Measurements from ENCODE around the gene EPM2AIP1. TPM values are rescaled to one million over a fixed set of nuclear protein-coding genes. Genes with fewer than 3 reads are reported as not detected.

Gene EPM2AIP1
- total and polyA plus RNA-seq, 2 experiments from 2014 or later: 30.7 to 34.8 TPM

DNA sequence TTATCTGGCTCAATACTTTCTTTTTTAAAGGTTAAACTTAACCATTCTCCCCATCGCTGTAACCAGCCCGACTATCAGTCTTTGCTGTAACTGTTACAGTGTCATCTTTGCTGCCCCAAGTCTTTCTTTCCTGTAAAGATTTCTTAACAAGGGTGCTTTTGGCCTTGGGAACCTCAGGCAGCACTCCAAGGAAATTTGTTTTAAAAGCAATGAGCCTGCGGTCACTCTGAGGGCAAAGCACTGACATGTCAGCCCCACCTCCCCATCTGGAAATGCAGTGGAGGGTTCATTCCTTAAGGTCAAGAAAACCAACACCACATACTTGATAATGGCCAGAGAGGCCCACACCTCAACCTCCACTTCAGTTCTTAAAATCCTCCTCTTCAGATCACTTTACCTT, 51.3 kb downstream of the EPM2AIP1 start:
- DNase-seq (ENCODE audit: low read depth in 1 of 2, low spot score in 1 of 2): peak; percentile 46 to 48
- H3K4me3 ChIP-seq: no peak overlapping the region

DNA sequence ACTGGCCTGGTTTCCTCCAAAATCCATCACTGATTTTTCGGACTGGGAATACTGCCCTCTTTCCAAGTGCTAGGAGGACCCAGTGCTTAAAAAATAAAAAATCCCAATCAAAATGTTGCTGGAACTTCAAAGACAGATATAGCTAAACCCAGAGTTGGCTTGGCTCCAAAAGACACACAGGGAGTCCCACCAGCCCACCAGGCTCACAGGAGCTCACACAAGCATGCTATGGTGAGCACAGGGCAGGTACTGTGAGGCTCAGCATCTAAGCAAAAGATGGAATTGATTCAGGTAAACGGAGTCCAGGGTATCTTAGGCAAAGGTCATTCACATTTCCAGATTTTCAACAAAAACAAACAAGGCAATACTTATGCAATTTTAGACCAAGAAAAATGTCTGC, 51.8 kb downstream of the EPM2AIP1 start:
- Histone ChIP-seq H3K4me1 (ENCODE audit: low read depth) (peaks cover 15% of the 10 kb centered on the region), H3K4me3 (no peak overlapping the region), H3K27ac (peak overlapping the region; percentile 89), H3K36me3 (no peaks in the 10 kb centered on the region), H3K9me3 (ENCODE audit: low read depth) (no peaks in the 10 kb centered on the region), H3K27me3 (peaks cover 15% of the 10 kb centered on the region)
- TF ChIP-seq, protein P1, sequence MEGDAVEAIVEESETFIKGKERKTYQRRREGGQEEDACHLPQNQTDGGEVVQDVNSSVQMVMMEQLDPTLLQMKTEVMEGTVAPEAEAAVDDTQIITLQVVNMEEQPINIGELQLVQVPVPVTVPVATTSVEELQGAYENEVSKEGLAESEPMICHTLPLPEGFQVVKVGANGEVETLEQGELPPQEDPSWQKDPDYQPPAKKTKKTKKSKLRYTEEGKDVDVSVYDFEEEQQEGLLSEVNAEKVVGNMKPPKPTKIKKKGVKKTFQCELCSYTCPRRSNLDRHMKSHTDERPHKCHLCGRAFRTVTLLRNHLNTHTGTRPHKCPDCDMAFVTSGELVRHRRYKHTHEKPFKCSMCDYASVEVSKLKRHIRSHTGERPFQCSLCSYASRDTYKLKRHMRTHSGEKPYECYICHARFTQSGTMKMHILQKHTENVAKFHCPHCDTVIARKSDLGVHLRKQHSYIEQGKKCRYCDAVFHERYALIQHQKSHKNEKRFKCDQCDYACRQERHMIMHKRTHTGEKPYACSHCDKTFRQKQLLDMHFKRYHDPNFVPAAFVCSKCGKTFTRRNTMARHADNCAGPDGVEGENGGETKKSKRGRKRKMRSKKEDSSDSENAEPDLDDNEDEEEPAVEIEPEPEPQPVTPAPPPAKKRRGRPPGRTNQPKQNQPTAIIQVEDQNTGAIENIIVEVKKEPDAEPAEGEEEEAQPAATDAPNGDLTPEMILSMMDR (IDR thresholded peaks at IDR 0.05; ENCODE audit: low read depth, low read length): no peak
- no peak for DNase-seq (ENCODE audit: low read depth in 1 of 2, low spot score in 1 of 2)

More for the DNA sequence above, 51.3 kb downstream of the EPM2AIP1 start:
- H3K4me1 ChIP-seq (ENCODE audit: low read depth): peaks cover 15% of the 10 kb centered on the region
- H3K36me3 ChIP-seq: no peaks in the 10 kb centered on the region
- no peaks in the 10 kb centered on the region for H3K9me3 ChIP-seq (ENCODE audit: low read depth)
- H3K27ac ChIP-seq: peak overlapping the region; percentile 89
- TF ChIP-seq, protein P1 (IDR thresholded peaks at IDR 0.05; ENCODE audit: low read depth, low read length): no peak
- peaks cover 15% of the 10 kb centered on the region for H3K27me3 ChIP-seq

DNA sequence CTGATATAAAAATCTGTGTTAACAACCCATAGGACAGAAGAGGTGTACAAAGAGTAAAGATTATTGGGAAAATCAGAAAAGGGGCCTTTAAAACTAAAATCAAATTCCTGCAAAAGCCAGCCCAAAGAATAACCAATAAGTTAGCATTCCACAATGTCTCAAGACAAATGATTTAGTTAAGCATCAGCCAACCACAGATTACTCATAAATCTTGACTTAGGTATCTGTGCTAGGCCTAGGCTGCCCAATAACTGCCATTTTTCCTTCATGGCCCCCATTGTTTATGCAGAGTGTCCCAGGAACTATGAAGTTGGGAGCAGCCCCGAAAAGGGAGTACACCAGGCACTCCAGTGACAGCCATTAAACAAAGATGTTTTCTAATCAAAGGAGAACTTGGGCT, 55.4 kb downstream of the EPM2AIP1 start:
- Histone ChIP-seq H3K27ac (no peak overlapping the region), H3K4me3 (no peak overlapping the region), H3K27me3 (no peaks in the 10 kb centered on the region), H3K9me3 (ENCODE audit: low read depth) (no peaks in the 10 kb centered on the region), H3K4me1 (ENCODE audit: low read depth) (peaks cover 28% of the 10 kb centered on the region), H3K36me3 (no peaks in the 10 kb centered on the region)
- TF ChIP-seq, protein P1 (IDR thresholded peaks at IDR 0.05; ENCODE audit: low read depth, low read length): no peak
- no peak for DNase-seq (ENCODE audit: low read depth in 1 of 2, low spot score in 1 of 2)

Other genes starting within 250 kb of the EPM2AIP1 start
- 0.07 and 0.15 TPM in 2 replicates for gene DCLK3, start 228.6 kb downstream of the EPM2AIP1 start, total RNA-seq
- gene DCLK3, start 228.6 kb downstream of the EPM2AIP1 start, polyA plus RNA-seq: 0.62 TPM in 1 of 2 replicates, not detected in the other
- 4.4 and 8.2 TPM in 2 replicates for gene TRANK1, start 48.1 kb downstream of the EPM2AIP1 start, total RNA-seq
- 1.9 and 4.4 TPM in 2 replicates for gene TRANK1, start 48.1 kb downstream of the EPM2AIP1 start, polyA plus RNA-seq
- 63.1 and 114 TPM in 2 replicates for gene MLH1, start 387 bp upstream of the EPM2AIP1 start, total RNA-seq
- 35.2 and 51.6 TPM in 2 replicates for gene MLH1, start 387 bp upstream of the EPM2AIP1 start, polyA plus RNA-seq
- 61.2 and 92.6 TPM in 2 replicates for gene LRRFIP2, start 181.5 kb upstream of the EPM2AIP1 start, total RNA-seq
- 55.9 and 68.2 TPM in 2 replicates for gene LRRFIP2, start 181.5 kb upstream of the EPM2AIP1 start, polyA plus RNA-seq